Renal pelvis (tissue), 4 donors: Measurements from ENCODE around the gene KCNJ10. TPM values are rescaled to one million over a fixed set of nuclear protein-coding genes. Genes with fewer than 3 reads are reported as not detected.

Source experiments
- DNase-seq: peaks from one replicate; pipeline ENCODE4 v3.0.0-alpha.2; 2013
- polyA plus RNA-seq, 3 donors: library from polyadenylated mRNA; unstranded; fragments of 120-200 nt; gene quantifications; one replicate each; pipeline ENCODE4 v1.2.1, GENCODE V29; 2013; ENCODE audit not compliant: insufficient read length in 3 of 3

KCNJ10 gene
- polyA plus RNA-seq, 3 donors = 20.5 to 24.7 (median 22.3) TPM

DNA sequence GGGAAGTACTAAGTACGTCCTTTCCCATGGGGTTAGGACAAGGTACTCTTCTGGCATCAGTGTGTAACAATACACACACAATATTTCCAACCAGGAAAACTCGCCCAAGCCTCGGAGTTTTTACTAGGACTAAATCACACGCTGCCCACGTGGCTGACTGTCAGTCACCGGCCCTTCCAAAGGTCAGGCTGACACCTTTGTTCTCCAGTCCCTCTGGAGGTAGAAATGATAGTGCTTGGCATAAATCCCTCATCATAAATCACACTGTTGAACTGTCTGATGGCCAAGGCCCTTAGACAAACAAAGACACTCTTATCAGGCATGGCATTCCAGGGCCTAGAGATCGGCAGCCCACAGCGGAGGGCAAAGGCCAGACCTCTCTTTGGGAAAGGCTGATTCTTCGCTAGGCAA is 99.0 kb downstream of the KCNJ10 start:
- DNase-seq = no peak

DNA sequence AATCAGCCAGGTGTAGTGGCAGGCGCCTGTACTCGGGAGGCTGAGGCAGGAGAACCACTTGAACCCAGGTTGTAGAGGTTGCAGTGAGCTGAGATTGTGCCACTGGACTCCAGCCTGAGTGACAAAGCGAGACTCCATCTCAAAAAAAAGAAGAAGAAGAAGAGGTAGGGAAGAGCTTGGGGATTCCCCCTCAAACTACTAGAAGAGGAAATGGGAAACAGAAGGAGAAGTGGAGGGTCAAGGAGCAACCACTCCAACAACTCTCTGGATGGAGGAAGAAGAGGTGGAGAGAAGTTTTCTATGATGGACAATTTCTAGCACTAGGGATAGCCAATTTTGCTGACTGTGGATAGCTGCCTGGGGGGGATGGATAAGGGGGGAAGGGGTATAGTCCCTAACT is 101.1 kb downstream of the KCNJ10 start:
- DNase-seq = no peak

DNA sequence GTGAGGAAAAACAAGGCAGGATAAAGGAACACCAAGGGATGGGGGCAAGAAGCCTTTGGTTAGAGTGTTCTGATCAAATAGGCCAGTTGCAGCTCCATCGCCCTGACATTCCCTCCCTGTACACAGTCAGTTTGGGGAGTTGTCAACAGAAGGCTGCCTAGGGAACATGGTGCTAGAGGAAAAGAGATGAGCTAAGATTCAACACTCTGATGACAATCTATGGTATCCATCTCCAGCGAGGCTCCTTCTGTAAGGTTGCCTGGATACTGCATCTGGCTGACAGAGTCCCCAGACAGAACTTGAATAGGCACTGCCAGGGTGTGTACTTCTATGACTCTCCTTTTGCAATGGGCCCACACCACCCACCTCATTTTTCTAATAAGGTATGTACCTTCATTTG is 104.7 kb downstream of the KCNJ10 start:
- DNase-seq = no peak

DNA sequence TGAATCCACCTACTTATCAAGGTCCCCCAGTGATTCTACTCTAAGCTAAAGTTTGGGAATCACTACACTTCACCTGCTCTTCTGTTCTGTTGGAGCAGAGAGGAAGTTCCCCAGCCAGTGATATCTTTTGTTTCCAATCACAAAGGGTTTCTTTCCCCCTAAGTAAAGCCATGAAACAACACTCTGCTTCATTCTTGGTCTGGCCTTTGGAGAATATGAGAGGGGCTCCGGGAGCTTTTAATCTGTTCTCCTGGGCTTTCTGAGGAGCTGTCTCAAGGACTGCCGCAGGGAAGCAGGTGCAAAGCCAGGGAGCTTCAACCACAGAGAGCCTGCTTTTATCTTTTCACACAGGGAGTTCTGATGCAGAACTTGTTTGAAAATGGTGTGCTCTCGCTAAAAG is 105.8 kb downstream of the KCNJ10 start:
- DNase-seq = no peak

DNA sequence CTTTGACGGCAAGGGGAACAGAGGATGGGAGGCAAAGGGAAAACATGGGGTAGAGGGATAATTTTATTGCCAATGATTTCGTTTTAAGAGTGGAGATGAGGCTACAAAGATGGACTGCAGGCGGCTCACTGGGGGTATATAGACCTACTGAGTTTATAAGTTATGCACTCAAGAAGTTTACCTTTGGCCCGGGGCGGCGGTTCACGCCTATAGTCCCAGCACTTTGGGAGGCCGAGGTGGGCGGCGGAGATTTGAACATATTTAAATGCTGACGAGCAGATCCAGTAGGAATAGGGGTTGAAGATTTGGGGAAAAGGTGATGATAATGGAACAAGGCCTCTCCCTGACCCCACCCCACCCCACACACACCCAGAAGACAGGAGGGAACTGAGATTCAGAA is 107.8 kb downstream of the KCNJ10 start:
- no peak for DNase-seq

DNA sequence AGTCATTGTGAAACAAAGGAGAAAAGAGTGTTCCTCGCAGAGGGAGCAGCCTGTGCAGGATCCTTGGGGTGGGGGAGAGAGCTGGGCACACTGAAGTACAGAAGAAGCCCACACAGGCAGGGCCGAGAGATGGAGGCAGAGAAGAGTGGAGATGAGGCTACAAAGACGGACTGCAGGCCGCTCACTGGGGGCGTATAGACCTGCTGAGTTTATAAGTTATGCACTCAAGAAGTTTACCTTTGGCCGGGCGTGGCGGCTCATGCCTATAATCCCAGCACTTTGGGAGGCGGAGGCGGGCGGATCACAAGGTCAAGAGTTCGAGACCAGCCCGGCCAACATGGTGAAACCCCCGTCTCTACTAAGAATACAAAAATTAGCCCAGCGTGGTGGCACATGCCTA is 108.3 kb downstream of the KCNJ10 start:
- DNase-seq = no peak

DNA sequence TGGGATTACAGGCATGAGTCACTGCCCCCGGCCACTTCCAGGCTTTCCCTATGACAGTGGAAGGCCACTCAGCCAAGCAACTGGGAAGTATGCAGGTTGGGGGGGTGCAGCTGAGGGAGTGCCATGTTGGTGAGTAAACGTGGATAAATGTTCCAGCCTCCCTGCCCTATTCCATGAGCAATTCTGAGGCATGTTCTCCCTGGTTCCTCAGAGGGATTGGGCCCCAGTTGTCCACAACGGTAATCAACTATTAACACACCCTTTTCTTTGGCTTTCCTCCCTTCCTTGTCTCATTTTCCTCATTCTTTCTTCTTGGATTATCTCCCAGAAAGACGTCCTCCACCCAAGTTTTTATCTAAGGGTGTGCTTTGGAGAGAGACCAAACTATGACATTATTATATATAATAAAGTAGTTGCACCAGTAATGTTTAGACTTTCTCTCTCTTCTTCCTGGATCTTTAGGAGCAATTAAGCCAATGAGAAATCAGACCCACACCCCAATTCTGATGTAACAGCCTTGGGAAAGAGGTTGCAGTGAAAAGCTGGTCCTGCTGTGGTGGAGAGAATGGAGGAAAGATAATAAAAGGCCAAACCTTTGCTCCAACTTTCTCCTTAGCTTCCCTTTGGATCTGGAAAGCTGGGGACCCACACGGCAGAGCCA is 109.1 kb downstream of the KCNJ10 start:
- DNase-seq = no peak

DNA sequence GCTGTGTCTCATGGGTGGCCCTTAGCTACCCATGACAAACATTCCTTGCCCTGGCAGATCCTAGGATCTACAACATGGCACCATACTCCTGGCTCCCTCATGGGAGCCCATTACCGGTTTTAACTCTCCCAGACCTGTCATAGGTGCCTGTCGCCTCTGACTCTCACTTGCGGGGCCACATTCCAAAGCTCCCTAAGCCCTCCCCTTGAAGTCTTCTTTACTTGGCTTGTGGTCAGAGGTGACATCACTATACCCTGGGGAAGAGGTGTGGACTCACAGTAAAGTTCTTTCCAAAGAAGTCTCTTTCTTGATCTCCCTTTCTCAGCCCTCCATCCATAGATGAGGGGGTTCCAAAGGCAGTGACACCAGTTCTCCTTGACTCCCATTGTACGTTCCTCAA is 110.5 kb downstream of the KCNJ10 start:
- DNase-seq = no peak

DNA sequence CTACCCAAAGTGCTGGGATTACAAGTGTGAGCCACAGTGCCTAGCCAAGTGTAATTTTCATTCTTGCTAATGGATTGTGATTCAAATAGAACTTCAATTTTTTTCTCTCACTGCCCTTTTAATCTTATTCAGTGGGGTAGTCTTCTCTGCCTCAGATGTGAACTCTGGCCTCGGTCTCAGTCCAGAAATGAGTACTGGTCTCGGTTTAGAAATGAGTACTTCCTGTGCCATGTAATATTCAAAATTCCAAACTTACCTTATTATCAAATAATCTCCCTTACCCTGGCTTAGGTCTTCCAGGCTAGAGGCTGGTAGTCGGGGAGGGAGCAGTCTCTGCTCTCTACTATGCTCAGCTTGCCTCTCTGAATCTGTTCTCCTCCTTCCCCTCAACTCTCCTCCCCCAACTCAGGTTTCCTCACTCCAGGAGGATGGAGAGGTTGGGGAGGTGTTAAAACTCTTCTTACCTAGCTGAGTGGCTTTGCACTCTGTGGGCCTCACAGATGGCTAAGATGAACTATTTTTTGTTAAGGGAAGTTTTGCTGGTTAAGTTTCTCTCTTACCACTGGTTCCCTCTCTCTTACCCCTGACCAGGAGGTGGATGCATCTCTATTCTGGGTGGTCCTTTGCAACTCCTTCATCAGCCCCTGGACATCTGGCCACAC is 111.1 kb downstream of the KCNJ10 start:
- no peak for DNase-seq

DNA sequence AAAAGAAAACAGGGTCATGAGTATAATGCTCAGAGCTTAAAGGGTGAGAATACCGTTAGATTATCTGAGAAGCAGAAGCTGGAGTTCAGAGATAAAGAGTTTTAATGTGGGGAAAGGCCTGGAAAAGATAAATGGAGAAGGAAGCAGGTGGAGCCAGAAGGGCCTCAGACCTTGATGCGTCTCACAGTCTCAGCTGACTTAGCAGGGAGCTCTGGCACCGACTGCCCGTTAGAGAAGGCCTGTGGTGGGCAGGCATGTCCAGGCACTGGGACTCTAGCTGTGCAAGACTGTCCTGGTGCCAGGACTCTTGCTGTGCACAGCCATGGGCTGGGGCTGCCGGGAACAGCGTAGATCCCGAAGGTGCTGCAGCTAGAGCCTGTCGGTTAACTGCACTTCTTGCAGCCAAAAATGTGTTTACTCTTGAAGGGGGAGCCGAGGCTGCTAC is 112.1 kb downstream of the KCNJ10 start:
- DNase-seq = no peak

DNA sequence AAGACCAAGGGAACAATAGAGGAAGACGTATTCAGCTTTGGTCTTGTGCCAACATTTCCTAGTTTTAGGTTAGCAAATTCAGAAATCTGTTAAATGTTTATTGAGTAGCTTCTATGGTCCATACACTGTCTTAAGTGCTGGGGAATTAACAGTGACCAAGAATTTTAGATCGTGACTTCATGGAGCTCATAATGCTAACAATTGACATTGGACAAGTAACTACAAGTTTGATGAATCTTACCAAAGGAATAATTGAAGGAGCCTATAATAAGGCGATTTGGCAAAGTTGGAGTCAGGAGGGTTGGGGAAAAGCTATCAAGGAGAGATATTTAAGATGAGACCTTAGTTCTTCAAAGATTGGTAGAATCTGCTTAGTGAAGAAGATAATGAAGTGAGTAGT is 114.5 kb downstream of the KCNJ10 start:
- no peak for DNase-seq

DNA sequence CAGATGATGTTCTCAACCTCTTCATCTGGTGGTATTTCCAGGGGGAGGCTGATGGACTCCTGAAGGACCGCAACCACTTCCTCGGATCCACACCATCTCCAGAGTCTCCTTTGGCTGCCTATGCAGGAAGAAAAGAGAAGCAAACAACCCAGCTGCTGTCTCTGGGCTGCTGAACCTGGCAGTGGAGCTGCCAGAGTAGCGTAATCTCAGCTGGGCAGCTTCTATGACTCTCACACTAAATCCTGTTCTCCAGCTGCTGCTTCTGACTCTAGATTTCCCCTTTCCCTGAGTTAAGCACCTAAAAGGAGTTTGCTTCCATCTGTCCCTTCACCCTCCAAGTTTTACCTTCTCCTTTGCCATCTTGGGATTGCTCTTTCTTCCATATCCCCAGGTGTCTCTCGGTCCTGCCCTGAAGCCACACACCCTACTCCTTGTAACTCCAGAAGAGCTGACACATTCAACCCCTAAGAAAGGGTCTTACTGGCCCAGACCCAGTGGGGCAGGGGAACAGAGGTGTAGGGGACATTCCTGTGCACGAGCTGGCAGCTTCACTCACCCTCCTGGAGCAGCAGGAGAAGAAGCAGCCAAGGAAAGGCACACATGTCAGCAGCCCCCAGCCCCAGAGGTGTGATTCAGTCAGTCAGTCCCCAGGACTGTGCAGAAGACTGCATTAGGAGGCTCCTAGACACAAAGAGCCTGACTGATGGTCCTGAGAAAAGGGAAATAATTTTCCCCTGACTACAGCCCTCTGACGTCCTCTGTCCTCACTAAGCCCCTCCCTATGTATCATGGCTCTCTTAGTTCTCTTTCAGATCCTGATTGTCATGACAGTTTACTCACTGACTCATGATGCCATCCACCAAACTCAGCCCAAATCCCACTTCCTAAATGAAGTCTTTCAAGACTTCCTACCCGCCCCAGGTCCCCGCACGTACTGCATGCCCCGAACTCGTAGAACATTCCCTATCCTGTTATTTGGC is 116.1 kb downstream of the KCNJ10 start, which contains the start of gene SLAMF9:
TSS of gene SLAMF9 (minus strand) at position 702 of the 980 bp plus-strand sequence. CDS start at position 602, 100 bp downstream.
- DNase-seq = no peak

DNA sequence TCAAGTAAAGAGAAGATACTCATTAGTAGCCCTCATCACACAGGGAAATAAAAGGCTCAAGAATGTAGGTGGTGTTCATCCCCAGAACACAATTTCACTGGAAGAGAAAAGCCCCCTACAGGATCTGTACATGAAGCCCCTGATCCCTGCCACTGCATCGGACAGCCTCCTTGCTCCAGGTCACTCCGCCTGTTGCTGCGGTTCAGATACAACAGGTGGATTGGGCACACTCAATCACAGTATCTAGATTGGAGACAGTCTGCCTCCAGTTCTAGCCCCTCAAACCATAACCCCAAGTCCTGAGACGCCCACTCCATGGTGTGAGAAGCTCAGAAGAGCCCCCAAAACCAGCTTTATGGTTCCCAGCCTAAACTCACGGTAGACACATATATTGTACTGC is 117.0 kb downstream of the KCNJ10 start:
- no peak for DNase-seq

DNA sequence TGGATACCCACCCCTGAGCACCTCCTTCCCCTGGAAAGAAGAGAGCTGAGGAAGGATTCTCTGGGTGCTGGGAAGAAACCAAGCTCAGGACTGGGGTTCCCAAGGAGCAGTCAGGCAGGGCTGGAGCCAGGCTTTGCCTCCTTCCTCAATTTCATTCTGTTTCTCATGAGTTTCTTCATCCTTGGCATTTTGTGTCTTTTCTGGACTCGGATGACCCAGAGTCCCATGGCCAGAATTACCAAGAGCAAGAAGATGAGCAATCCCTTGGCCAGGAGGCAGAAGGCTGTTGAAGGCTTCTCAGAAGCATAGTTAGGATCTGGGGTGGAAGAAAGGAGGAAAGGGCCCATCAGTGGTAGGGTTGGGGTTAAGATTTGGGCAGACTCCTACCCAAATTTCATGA is 118.4 kb downstream of the KCNJ10 start:
- no peak for DNase-seq

DNA sequence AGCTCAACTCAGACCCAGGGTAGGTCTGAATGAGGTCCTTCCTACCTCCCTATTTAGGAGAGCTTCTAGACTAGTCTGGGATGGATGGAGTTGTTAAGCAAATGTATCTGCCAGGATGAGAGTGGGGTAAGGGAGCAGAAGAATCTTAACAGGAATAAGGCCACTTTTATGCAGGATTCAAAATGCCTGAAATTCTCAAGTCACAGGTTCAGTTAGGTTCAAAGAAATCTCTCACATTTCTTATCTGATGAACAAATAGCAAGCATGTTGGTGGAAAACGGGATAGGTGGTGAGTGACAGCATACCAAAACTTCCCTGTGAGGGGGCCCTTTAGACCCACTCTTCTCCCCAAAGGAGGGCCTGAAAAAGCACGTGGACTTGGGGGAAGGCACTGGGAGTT is 118.9 kb downstream of the KCNJ10 start:
- no peak for DNase-seq

DNA sequence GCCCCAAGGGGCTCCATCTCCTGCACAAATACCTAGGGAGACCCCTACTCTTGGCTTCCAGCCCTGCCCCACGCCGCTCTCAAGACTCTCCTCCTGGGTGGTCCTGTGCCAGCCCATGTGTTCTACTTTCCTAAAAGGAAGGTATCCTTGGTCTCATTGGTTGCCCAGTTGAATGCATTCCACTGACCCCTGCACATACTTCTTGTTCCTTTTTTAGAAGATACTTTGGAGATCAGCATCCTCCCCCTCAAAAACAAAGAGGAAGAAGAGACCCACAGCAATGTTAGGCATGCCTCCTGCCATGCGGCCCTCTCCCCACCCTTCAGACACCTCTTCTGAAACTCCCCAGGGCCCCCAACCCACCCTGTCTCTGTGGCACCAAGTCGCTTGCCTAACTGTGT is 120.0 kb downstream of the KCNJ10 start:
- DNase-seq = no peak

DNA sequence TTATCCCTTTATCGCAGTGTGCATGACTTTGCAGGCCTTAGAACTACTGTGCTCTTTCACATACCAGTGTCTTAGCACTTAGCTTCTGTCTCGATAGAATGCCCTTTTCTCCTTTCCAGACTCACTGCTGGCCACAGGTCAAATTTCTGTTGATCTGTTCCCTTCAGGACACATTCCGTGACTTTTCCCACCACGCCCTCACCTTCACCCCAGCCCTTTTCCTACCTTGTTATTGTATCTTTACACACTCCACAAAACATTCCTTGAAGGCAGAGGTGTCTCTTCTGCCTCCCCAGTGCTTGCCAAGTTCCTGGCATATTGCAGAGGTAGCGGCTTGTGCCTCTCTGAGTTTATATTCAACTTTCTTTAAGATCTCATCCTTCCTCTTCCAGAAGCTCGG is 120.8 kb downstream of the KCNJ10 start:
- DNase-seq = no peak

Other genes with a start within 250 kb of the KCNJ10 start
- gene SLAMF8, start 243.3 kb downstream of the KCNJ10 start, polyA plus RNA-seq = 1 to 10 TPM in 1 of 3 donors, under 1 TPM in 2; 0.52 to 1.4 (median 0.61) TPM
- 1 to 10 TPM in 1 of 3 donors, under 1 TPM in 2; 0.43 to 2.6 (median 0.49) TPM for gene VSIG8, start 207.5 kb downstream of the KCNJ10 start, polyA plus RNA-seq
- gene CFAP45, start 170.0 kb downstream of the KCNJ10 start, polyA plus RNA-seq = 1 to 10 TPM; 3.7 to 4.7 (median 4.0) TPM
- gene TAGLN2, start 144.7 kb downstream of the KCNJ10 start, polyA plus RNA-seq = 100 to 1,000 TPM; 113 to 144 (median 131) TPM
- 10 to 100 TPM; 19.3 to 24.2 (median 19.5) TPM for gene IGSF9, start 124.5 kb downstream of the KCNJ10 start, polyA plus RNA-seq
- not detected for gene SLAMF9, start 115.9 kb downstream of the KCNJ10 start, polyA plus RNA-seq
- gene PIGM, start 38.2 kb downstream of the KCNJ10 start, polyA plus RNA-seq = 10 to 100 TPM in 2 of 3 donors, 1 to 10 TPM in 1; 9.6 to 14.0 (median 13.6) TPM
- under 1 TPM; 0.09 to 0.15 (median 0.11) TPM for gene KCNJ9, start 11.4 kb upstream of the KCNJ10 start, polyA plus RNA-seq
- 10 to 100 TPM; 35.0 to 40.0 (median 39.6) TPM for gene IGSF8, start 28.5 kb upstream of the KCNJ10 start, polyA plus RNA-seq
- gene ATP1A2, start 45.6 kb upstream of the KCNJ10 start, polyA plus RNA-seq = 1 to 10 TPM; 4.5 to 5.1 (median 5.0) TPM
- gene ATP1A4, start 81.4 kb upstream of the KCNJ10 start, polyA plus RNA-seq = under 1 TPM; 0.26 to 0.80 (median 0.30) TPM
- gene CASQ1, start 120.4 kb upstream of the KCNJ10 start, polyA plus RNA-seq = under 1 TPM; 0.30 to 0.99 (median 0.81) TPM
- gene PEA15, start 135.2 kb upstream of the KCNJ10 start, polyA plus RNA-seq = 100 to 1,000 TPM in 2 of 3 donors, 10 to 100 TPM in 1; 96.6 to 114 (median 107) TPM
- 100 to 1,000 TPM; 194 to 279 (median 264) TPM for gene DCAF8, start 192.4 kb upstream of the KCNJ10 start, polyA plus RNA-seq
- 10 to 100 TPM; 82.3 to 86.5 (median 85.6) TPM for gene PEX19, start 215.0 kb upstream of the KCNJ10 start, polyA plus RNA-seq